Prostate gland (tissue), 2 donors: Measurements from ENCODE around the gene KCNS3.

ENCODE experiments used
- POLR2A ChIP-seq: fragments of 450-650 bp; IDR thresholded peaks from one replicate; pipeline ENCODE4 v1.6.1; 2016; ENCODE audit warnings: antibody characterized with exemption, mild to moderate bottlenecking
- TF ChIP-seq, protein P1 (sequence below), 4 experiments: fragments of 200-600 bp in 2 of 4; fragments of 450-650 bp in 2 of 4; sonication (generic) in 2 of 4; IDR thresholded peaks; 1 replicate in 3 of 4; 2 replicates in 1 of 4; pipeline ENCODE4 v1.5.1; 2016 to 2019; ENCODE audit warnings: antibody characterized with exemption in 4 of 4, mild to moderate bottlenecking in 2 of 4, moderate library complexity in 2 of 4

DNA sequence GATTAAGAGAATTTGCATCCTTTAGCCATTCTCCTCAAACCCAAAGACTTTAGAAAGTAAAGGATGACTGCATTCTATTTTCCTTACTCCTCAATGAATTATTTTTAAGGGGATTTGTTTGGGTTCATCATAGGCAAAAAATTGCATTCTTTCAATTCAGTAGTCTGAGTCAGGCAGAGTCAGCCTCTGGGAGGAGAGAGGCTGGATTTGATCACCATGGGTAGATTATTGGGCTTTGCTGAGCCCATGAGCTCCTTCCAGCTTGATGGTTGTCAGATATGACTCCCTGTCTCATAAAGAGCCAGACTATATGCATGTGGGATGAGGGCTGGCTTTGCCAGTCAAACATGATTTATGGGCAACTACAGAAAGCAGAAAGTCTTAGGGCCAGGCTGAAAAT, 101.2 kb downstream of the KCNS3 start:
- TF ChIP-seq POLR2A: no peak
- TF ChIP-seq, protein P1, sequence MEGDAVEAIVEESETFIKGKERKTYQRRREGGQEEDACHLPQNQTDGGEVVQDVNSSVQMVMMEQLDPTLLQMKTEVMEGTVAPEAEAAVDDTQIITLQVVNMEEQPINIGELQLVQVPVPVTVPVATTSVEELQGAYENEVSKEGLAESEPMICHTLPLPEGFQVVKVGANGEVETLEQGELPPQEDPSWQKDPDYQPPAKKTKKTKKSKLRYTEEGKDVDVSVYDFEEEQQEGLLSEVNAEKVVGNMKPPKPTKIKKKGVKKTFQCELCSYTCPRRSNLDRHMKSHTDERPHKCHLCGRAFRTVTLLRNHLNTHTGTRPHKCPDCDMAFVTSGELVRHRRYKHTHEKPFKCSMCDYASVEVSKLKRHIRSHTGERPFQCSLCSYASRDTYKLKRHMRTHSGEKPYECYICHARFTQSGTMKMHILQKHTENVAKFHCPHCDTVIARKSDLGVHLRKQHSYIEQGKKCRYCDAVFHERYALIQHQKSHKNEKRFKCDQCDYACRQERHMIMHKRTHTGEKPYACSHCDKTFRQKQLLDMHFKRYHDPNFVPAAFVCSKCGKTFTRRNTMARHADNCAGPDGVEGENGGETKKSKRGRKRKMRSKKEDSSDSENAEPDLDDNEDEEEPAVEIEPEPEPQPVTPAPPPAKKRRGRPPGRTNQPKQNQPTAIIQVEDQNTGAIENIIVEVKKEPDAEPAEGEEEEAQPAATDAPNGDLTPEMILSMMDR (IDR thresholded peaks at IDR 0.05): no peak
